22Rv1 (cell line): ENCODE measurements around the gene WNT9A.

Experiments
- ZFX ChIP-seq: fragments of 450-650 bp; IDR thresholded peaks from 2 replicates; pipeline ENCODE4 v1.6.1; 2017; ENCODE audit warnings: antibody characterized with exemption, borderline replicate concordance
- TF ChIP-seq, protein P1 (sequence below): fragments of 450-650 bp; IDR thresholded peaks from 2 replicates; pipeline ENCODE4 v1.5.1; 2017; ENCODE audit warnings: mild to moderate bottlenecking

DNA sequence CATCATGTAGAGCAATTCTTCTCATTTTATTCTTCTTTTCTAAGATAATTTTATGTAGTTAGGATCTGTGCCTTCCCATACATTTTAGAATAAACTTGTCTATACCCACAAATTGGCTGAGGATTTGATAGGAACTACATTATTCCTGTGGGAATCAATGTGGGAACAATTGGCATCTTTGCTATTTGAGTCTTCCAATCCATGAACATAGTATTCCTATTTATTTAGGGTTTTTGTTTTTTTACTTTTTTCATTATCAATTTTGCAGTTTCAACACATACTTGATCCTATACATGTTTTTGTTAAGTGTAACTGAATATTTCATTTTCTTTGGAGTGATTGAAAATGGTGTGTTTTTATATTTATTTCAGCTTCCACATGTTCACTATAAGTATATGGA, 8.1 kb upstream of the WNT9A start:
- TF ChIP-seq, protein P1, sequence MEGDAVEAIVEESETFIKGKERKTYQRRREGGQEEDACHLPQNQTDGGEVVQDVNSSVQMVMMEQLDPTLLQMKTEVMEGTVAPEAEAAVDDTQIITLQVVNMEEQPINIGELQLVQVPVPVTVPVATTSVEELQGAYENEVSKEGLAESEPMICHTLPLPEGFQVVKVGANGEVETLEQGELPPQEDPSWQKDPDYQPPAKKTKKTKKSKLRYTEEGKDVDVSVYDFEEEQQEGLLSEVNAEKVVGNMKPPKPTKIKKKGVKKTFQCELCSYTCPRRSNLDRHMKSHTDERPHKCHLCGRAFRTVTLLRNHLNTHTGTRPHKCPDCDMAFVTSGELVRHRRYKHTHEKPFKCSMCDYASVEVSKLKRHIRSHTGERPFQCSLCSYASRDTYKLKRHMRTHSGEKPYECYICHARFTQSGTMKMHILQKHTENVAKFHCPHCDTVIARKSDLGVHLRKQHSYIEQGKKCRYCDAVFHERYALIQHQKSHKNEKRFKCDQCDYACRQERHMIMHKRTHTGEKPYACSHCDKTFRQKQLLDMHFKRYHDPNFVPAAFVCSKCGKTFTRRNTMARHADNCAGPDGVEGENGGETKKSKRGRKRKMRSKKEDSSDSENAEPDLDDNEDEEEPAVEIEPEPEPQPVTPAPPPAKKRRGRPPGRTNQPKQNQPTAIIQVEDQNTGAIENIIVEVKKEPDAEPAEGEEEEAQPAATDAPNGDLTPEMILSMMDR: no peak
- no peak for TF ChIP-seq ZFX
